Fibroblast of skin of right biceps (primary cell): ENCODE measurements around the gene CNN2.
A peak's percentile ranks its signal among the peaks of the same experiment; 100 is the strongest.
"Not testable (repeated sequence)": the region's sequence is repeated elsewhere in the genome, so short reads cannot be mapped to it uniquely, and the experiment has no call there.

Experiments
- DNase-seq: peaks from one replicate; pipeline ENCODE4 v3.0.0-alpha.2; 2013

The CNN2 gene

DNA sequence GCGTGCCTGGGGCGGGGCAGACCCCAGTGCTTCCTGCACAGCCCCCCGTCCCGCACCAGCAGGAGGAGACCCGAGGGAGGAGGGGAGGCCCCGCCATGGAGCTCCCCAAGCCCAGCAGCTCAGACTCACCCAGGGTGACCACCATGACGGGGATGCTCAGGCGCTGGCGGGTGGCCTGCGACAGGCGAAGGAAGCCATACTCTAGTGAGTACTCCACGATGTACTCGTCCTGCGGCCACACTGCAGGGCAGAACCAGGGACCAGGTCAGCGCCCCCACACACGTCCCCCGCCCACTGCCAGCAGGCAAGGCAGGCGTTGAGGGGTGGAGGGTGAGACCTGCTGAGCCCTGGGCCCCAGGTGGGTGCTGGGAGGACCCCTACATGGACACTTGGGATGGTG, 14.1 kb upstream of the CNN2 start:
- no peak for DNase-seq

DNA sequence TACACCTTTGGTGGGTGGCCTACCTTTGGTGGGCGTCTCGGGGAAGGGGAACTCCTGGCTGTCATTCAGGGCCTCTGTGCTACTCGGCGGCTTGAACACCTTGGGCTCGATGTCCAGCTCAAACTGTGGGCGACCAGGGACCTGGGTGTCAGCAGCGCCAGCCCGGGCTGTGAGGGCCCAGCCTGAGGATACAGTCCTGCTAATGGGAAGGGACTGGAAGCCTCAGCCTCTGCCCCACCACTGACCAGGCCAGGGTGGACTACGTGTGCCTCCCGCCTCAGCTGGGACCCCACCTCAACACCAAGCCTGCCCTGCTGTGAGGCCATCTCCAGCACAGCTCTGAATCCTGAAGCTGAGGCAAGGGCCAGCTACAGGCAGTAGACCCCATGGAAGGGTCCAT, 13.2 kb upstream of the CNN2 start:
- DNase-seq, result no peak

DNA sequence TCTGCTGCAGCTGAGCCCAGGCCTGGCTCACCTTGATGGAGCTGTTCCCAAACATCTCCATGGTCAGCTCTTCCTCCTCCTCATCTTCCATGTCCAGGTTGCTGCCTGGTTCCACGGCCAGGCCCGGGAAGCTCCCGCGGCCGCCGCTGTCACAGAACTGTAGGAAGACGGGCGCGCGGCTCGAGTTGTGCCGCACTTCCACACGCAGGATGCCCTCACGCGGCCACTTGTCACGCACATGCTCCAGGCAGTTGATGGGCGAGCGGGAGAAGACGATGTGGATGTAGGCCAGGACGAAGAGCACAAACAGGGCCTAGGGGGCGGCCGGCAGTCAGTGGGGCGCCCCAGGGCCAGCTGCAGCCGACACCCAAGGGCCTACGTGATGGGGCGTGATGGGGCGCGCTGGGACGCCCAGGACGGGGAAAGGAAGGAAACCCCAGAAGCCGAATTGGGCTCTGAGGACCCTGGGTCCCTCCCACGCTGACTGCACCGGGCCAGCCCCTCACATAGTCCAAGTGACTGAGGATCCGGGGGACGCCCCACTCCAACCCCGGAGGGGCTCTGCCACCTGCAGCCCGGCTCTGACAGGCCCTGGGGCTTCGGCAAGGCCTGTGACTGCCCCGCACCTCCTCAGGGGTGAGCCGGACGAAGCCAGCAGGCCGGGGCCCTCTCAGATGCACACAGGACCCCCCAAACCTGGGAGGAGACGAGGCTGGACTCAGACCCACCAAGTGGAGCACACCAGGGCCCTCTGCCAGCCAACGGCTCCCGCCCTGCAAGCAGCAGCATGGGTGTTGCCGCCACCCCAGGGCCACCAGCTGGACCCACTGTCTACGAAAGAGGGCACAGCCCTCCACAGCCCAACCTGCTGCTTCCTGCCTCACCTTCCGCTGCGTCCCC, 12.0 kb upstream of the CNN2 start:
- no peak for DNase-seq

DNA sequence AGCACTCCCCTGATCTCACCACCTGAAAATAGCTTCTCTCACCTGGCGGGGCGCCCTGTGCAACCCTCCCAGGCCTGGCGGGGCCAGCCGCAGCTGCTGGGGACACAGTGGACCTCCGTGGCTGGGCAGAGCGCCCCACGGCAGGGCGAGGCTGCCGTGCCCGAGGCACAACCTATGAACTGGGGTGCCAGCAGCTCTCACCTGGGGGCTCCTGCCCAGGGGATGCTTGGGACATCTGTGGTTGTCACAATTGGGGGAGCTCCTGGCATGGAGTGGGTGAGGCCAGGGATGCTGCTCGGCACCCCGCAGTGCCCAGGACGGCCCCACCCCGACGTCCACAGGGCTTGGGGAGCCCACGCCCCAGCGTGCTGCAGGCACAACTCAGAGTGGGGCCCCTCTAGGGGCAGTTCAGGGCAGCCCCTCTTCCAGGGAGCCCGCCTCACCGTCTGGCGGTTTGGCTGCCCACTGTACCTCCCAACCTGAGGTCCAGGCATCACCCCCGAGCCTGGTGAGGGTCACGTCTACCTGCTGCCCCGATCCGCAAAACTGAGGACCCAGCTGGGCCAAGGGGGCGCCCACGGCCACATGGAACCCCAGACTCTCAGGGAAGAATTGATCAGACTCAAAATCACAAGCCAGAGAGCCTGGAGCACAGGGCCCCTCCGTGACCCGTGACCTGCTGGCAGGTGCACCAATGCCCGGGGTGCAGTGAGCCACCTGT, 11.2 kb upstream of the CNN2 start:
- DNase-seq, result no peak

DNA sequence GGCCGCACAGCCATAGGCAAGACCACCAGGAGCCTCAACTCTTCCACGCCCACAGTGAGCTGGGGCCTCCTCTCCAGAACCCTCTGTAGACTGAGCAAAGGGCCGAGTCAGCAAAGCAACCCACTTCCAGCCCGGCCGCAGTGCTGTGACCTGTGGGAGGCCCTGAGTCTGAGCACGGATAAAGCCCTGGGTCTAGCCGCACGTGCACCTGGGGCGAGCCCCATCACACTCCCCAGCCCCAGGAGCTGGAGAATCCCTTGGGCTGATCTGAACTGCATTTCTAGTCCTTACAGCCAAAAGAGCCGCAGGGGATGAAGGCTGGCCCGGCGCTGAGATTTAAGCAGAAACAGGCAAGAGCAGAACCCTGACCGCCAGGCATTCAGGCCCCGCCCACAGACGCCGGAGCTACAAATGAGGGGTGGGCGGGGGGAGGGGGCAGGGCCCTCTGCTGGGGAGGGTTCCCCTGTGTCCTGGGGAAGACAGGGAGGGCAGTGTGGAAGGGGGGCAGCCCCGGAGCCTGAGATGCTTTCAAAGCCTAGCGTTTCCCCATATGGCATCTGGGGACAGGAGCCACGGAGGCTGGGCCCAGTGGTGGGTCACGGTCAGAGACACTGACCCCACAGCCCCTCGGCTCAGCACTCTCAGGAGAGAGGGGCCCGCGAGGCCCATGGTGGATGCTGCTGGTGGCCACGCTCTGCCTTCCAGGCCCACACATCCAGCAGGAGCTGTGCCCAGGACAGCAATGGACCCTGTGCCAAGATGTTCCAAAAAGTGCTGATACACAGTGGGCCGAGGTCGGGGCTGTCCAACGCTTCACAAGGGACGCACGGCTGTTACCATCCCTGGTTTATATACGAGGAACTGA, 10.4 kb upstream of the CNN2 start:
- DNase-seq, result no peak

DNA sequence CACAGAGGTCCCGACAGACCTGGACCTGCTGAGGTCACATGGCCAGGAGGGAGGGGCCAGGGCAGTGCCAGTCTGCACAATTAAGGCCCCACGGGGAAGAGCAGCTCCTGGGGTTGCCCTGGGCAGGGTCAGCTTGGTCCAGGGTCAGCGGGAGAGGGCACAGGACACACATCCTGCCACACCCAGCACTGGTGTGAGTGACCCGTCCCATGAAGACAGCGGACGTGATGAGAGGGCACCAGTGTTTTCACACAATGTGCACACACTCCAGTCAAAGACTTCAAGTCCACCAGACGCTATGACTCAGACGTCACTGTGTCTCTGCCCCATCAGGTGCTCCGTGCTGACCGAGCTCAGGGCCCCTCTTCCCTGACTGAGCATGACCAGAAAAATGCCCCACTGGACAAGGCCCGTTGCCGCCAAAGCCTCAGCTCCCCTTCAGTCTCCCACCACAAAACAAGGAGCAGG, 9.7 kb upstream of the CNN2 start:
- no peak for DNase-seq

DNA sequence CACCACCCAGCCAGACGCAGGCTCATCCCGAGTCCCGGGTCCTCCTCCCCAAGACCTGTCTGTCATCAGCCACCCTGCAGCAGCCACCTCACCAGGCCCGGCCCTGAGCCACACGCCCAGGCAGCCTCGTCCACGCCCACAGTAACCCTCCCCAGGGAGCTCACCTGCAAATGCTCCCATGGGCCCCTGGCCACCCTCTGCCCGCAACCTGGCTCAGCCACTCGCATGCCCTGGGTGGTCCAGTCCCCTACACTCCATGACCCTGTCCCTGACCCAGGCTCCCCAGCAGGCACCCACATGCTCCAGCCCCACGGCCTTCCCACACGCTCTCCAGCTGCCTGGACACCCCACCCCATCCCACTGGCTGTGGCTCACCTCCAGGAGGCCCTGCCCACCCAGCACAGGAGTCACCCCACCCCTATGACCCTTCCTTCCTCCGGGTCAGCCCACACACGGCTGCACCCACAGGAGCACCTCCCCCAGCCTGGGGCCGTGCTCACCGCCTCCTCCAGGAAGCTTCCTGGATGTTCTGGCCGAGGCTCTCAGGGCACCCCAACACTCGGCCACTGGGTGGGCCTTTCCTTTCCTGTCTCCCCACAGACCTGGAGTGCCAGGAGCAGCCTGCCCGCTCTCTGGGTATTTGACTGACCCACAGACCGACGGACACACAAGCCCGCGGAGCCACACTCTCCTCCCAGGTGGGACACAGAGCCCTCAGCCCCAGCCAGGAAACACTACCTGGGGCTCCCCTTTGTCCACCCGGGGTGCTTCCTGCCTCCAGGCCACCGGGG, 9.1 kb upstream of the CNN2 start:
- DNase-seq, result no peak

DNA sequence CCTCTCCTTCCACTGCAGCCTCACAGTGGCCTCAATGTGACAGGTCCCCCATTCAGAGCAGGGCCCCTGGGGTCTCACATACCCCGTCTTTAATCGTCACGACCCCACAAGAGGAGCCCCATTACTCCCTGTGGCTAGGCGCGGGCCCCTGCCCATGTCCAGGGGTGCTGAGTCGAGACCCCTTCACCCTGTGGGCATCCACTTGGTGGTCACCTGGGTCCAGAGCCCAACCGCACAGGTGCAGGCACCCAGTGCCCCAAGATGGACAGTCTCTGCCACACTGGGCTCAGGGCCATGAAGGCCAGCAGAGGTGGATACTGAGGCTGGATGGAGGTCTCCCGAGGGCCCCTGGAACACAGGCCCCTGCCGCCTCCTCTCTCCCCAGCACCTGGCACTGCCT, 8.5 kb upstream of the CNN2 start:
- DNase-seq, result no peak

DNA sequence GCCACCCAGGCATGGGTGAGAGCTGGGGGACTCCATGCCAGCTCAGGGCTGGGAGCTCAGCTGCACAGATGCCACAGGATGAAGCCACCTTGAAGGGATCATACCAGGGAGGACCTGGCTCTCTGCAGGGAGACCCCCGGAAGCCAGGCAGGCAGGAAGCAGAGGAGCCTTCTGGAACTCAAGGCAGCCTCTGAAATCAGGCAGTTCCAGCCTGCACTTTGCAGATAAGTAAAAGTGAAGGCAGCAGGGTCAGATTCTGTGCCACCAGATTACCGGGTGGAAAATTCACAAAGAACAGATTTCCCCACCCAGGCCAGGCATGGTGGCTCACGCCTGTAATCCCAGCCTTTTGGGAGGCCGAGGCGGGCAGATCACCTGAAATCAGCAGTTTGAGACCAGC, 8.0 kb upstream of the CNN2 start:
- no peak for DNase-seq

DNA sequence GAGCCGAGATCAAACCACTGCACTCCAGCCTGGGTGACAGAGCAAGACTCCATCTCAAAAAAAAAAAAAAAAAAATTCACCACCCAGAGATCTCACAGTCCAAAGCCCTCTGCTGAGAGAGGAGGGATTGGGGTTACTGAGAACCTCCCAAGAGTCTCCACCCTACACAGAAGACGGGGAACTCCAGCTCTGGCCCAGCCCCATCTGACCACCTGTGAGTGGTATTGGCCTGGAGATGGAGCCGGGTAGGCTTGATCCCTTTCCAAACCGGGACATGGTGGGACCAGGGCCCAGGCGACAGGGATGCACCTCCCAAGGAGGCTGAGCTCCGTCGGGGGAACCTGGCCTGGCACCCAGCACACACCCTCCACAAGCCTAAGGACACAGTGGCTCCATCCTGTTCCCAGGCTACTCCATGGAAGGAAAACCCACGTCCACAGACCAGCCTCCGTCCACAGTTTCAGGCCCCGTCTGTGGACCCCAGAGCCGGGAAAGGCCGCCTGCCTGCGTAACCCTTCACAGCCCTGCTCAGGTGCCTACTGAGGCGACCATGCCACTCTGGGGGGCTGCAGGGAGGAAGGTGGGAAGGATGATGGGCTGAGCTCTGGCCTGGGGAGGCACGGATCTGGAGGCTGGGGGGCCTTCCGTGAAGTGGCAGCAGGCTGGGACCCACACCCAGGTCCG, 7.3 kb upstream of the CNN2 start:
- no peak for DNase-seq

DNA sequence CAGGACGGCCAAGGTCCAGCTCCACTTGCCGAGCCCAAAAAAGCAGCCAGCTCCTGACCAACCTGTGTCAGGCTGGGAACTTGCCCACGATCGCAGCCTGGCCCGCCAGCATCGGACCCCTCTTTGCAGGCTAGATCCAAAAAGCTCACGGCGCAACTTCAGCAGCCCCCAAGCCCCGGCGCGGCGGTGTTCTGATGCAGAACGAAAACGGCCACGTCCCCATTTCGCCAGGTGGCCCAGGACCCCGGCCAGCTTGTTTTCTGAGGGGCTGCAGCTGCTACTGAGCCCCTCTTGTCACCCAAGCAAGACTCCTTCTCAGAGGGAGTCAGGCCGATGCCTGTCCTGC, 6.8 kb upstream of the CNN2 start:
- DNase-seq, result no peak

DNA sequence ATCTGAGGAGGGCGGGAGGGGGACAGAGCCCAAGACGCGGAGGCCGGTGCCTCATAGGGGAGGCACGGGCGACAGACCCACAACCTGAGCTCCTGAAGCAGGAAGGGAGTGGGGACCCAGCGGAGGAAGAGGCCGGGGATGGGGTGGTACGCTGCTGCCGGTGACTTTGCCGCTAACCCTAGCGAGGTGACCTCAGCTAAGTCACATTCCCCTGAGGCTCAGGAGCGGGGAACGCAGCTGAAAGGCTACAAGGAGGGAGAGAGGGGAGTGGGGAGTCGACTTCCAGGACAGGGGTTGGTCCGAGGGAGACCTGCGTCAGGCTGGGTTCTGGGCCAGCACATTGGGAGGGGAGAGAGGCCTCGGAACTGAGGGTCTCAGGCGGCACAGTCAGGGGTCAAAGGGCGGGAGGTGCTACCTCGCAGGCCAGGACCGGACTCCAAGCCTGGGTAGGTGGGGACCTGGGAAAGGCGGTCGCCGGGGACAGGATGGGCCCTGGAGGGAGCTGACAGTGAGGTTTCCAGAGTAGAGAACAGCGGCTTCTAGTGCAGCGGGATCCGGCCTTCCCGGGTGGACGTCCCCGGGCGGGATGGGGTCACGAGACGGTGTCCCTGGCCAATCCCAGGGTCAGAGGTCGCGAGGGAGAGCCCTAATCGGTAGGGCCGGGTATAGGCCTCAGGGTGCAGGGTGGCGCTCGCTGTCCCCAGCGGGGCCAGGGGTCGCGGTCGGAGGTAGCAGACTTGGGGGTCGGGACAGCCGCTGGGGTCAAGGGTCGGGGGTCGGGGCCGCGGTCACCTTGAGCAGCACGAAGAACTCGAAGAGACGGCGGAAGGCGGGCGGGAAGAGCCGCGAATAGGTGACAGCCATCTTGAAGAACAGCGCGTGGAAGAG, 6.2 kb upstream of the CNN2 start:
- no peak for DNase-seq

DNA sequence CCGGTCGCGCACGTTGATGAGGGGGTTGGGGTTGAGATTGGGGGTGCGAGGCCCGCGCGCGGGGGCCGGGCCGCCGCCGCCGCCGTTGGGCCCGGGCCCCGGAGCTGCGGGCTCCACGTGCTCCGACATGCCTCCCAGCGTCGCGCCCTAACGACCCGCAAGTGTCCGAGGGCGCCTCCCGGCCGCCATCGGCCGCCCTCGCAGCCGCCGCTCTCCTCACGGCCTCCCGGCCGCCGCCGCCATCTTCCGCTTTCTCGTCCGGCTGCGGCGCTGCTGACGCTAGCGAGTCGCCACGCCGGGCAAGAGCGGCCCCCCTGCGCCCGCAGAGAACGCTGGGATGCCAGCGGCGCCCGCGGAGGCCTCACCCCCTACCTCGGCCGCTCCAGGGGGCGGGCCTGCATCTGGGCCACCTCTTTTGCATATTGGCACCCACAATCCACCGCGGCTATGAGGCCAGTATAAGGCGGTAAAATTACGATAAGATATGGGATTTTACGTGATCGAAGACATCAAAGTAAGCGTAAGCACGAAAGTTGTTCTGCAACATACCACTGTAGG, 5.5 kb upstream of the CNN2 start, which contains the start of gene TMEM259:
Gene TMEM259, minus strand, starts transcription at position 256 of the 558 bp plus-strand sequence. Its CDS starts 127 bp downstream, at position 129.
- peak; percentile 98 for DNase-seq

DNA sequence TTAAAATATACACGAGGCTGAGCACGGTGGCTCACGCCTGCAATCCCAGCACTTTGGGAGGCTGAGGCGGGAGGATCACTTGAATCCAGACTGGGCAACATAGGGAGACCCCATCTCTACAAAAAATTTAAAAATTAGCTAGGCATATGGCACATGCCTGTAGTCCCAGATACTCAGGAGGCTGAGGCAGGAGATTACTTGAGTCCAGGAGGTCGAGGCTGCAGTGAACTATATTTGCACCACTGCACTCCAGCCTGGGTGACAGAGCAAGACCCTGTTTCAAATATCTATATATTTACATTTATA, 2.6 kb upstream of the CNN2 start:
- DNase-seq, result not testable (repeated sequence)

DNA sequence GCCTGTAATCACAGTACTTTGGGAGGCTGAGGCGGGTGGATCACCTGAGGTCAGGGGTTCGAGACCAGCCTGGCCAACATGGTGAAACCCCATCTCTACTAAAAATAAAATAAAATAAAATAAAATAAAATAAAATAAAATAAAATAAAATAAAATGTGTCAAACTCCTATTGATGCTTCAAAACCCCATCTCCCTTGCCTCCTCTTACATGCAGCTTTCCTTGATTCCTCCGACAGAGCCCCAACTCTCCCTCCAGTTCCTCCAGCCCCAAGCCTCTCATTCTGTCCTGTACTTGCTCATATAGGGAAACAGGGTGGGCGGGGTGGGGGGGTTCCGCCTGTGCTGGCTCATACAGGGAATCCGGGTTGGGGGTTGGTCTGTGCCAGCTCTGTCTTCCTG, 1.3 kb upstream of the CNN2 start:
- DNase-seq, result not testable (repeated sequence)

DNA sequence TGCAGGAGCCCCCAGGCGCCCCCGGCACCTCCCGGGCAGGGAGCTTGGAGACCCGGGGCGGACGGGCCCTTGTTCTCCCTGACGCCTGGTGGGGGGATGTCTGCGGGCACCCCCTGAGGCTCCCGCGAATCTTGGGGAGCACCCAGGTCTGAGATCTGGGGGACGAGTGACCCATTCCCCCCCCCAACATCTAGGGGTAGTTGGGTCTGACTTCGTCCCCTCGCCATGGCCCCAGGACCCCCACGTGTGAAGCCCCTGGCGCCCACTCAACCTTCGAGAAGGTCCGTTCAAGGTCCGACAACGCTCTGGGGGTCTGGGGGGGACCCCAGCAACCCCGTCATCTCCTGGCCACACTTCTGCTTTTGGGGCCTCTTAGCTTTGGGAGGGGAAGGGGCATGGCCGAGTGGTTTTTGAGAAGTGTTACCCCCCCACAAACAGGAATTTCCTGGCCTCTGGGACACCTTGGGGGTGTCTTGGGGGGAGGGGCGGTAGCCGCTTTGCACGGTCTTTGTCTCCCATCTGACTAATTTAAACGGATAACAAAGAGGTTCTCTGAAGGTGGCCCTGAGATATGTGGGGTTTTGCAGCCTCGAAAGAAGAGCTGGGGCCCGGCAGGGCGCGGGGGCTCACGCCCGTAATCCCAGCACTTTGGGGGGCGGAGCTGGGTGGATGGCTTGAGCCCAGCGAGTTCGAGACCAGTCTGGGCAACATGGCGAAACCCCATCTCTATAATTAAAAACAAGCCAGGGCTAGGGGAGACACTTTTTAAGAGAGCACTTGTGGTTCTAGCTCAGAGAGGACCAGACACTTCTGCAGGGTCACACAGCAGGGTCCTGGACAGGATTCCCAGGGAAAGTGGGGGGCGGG, 608 bp downstream of the CNN2 start:
- DNase-seq, result peak; percentile 58

DNA sequence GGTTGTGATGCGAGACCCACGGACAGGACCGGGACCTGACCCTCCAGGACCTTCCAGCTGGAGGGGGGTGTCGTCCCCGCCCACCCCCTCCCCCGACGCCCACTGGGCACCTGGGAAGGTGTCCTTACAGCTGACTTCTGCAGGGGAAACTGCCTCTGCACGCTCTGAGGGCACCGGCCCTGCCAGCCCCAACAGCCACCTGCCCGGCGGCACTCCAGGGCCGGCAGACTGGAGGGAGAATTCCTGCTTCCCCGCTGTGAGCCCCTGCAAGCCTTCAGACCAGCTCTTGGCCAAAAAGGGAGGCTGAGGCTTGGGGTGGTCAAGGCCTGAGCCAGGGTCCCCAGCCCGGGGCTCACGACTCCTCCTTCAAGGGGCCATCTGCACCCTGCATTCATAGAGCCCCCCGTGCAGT, 1.2 kb downstream of the CNN2 start:
- DNase-seq, result no peak

DNA sequence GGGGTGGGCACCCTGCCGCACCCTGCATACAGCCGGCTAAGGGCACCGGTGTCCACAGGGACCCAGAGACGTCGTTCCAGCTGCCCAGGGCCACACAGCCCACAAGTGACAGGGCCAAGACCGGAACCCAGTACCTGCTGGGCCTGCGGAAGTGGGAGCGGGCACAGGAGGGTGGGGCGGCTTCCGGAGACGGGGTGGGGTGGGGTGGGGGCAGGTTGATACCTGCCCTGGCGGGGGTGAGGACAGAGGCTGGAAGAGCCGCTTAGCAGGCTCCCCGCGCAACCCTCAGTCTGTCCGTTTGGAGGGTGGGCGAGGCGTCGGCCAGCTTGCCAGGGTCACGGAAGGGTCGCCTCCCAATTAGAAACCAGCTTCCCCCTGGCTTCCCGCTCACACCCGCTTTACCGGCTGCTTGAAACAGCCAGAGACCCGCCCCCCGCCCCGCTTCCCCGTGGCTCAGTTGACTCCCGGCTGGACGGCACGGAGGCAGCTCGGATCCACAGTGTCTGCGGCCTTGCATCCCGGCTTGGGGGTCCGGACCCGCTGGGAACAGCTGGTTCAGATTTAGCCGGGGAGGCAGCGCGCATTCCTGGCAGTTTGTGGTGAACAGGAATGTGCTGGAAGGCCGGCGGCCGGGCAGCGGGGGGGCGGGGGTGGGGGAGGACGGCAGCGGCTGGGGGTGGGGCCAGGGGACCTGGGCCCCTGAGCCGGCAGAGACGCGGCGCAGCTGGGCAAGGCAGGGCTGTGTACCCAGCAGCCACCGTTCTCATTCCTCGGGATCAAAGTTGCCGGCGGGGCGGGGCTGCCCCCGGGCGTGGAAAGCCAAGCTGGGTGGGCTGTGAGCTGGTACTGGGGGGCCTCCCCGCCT, 1.9 kb downstream of the CNN2 start:
- DNase-seq, result peak; percentile 99
